GM19463 (cell line): ENCODE measurements around the gene ARID1B.

Source experiments
- ATAC-seq: cut with Tn5 transposase; IDR thresholded peaks from one replicate; pipeline ENCODE4 v1.9.1; 2021; ENCODE audit warnings: mild to moderate bottlenecking, moderate library complexity; ENCODE audit not compliant: unreplicated experiment

The ARID1B gene

GRCh38 chr6:156773935-156774852 is 3.0 kb upstream of the ARID1B start:
- no peak for ATAC-seq

GRCh38 chr6:156774863-156775405 is 2.2 kb upstream of the ARID1B start:
- no peak for ATAC-seq

GRCh38 chr6:156775717-156776116 is 1.5 kb upstream of the ARID1B start:
- no peak for ATAC-seq

DNA sequence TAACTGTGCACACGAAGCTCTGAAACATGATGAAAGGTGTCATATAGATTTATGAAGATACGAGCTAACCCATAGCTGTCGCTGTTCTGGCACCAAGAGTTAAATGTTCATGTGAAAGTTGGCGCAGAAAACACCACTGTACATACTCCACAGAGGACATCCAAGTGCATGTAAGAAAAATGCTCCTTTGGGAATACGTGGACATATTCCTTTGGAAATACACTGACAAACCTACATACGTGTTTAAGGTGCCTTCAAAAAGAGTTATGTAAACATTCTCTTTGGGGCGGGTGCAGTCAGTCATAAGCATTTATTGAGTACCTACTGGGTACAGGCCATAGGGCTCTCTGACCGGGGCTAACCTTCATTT is 723 bp upstream of the ARID1B start:
- ATAC-seq = no peak

- peak; percentile 7 for ATAC-seq
Observed at GRCh38 chr6:156777577-156778453, 637 bp downstream of the ARID1B start.

- no peak for ATAC-seq
Observed at GRCh38 chr6:156778454-156779205, 1.5 kb downstream of the ARID1B start.

- ATAC-seq = peak; percentile 10
Observed at GRCh38 chr6:156779206-156780094, 2.3 kb downstream of the ARID1B start.

- peak; percentile 43 for ATAC-seq
Observed at GRCh38 chr6:156780102-156780641, 3.0 kb downstream of the ARID1B start.

- ATAC-seq = no peak
Observed at GRCh38 chr6:156780962-156781853, 4.0 kb downstream of the ARID1B start.

DNA sequence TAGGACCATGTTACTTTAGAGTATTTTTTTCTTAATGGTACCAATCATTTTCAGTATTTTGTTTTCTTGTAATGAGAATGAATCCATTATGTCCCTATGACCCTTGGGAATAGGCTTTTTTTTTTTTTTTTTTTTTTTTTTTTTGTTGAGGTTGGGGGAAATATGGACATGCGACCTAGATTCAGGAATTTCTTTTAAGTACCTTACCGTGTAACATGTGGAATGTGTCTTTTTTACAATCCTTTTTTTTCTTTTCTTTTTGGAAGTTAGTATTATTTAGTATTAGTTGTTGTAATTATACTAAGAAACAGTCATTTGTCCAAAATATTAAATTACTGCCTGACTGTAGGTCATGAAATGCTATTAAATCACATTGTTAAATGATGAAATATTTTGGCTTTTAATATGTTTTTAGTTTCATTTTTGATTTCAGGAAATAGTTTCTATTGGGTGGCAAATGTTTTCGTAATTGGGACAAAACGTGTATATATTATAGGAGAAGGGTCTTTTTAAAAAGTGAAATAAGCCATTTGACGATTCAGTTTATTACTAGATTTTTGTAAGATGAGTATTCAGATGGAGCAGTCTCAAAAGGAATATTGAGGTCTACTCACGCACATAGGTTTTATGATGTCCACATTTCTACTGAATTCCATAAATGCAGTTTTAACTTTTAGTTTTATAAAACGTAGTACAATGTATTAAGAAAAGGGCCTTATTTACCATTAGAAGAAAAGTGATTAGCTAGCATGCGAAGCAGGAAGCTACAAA is 4.9 kb downstream of the ARID1B start:
- ATAC-seq = no peak

DNA sequence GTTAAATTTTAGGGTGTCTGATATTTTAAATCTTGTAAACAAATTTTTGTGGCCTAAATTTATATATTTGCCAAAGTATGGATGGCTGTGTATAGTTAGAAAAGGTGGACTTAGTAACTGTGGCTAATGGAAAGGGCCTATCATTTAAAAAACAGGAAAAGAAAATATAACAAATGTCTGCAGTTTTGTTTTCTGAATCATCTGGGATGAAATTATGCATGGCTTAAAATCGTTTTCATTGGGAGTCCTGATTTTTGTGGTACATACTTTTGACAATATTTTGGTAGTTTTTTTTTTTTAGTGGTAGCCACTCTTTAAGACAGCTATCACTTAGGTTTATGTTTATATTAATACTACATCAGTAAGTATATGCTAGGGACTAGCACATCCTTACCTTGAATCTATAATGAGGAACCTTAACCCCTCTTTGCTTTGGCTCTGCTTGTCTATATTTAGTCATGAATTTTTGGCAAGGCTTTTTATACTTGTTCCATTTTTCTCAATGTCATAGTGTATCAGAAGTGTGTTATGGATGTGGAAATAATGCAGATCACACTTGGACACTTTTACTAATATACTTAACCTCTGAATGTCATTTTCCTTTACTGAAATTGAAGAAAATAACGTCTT is 5.6 kb downstream of the ARID1B start:
- no peak for ATAC-seq

DNA sequence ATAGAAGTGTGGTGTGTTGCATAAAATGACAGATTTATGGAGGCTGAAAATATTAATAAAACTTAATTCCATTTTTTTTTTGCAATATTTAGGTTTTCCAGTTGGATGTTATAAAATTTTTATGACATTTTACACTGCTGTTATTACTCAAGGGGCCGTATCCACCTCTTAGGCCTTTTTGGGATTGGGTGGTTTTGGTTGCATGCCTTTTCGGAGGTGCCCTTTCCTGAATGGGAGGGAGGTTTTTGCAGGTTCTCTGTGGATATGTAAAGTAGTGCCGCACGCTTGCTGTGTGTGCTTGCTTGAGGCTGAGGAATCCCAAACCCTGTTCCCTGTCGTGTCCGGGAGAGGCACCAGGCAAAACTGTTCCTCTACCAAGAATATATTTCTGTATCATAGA is 6.8 kb downstream of the ARID1B start:
- ATAC-seq = no peak

GRCh38 chr6:156786652-156787051 is 9.5 kb downstream of the ARID1B start:
- ATAC-seq = no peak

DNA sequence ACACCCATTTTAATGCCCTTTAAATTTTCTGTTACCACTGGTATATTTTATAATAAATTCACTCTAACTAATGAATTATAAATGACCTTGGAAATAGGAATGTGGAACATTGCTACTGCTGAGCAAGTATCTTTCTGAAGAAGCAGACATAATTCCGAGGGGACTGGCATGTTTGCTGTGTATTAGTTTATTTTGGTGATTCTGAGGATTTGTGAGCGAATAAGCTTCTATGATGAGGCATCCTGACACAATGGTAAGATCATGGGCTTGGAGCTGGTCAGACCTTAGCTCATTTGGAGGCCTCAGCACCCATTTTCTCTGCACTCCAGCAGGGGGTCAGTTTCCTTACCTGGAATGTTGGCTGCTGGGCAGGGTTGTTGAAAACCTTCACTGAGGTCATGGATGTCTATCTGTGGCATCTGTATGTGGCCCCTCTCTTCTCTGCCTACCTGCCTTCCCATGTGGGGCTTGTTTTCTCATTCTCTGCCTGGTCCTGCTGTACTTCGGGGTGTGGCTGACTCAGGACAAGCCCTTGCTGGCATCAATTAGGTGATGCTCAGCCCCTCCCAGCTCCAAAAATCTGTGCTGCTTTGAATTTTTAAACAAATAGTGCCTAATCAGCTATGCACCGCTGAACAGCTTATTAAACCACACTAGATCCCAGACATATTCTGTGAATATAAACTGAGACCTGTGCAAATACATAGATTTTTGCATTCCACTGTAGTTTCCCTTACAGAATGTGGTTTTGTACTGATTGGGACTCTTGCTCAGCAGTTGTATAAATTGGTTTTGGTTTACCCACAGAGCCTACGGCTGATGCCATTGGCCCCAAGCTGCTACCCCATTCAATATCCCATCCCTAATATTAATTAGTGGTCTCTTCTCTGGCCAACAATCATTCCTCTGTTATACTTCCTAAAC is 10.7 kb downstream of the ARID1B start:
- ATAC-seq = peak; percentile 24

- ATAC-seq = no peak
Observed at GRCh38 chr6:156789081-156789943, 12.1 kb downstream of the ARID1B start.
